Neural crest cell (in vitro differentiated cells): ENCODE measurements around the gene PRR5. TPM values are rescaled to one million over a fixed set of nuclear protein-coding genes. Genes with fewer than 3 reads are reported as not detected.

Experiments
- DNase-seq: peaks from one replicate; pipeline ENCODE4 v3.0.0; 2021; ENCODE audit warnings: low read depth, mixed read lengths, low spot score
- H3K27ac Mint-ChIP-seq: one replicate; pipeline ENCODE4 v1.8.0; 2021; ENCODE audit warnings: mild to moderate bottlenecking, mixed read lengths; ENCODE audit not compliant: unreplicated experiment
- H3K27me3 Mint-ChIP-seq: 2 replicates; pipeline ENCODE4 v1.8.0; 2021; ENCODE audit warnings: low read depth, mild to moderate bottlenecking, mixed read lengths
- H3K36me3 Mint-ChIP-seq: 2 replicates; pipeline ENCODE4 v1.8.0; 2021; ENCODE audit warnings: low read depth, mild to moderate bottlenecking, mixed read lengths
- H3K4me1 Mint-ChIP-seq: 2 replicates; pipeline ENCODE4 v1.8.0; 2021; ENCODE audit warnings: mixed read lengths
- H3K4me3 Mint-ChIP-seq: one replicate; pipeline ENCODE4 v1.8.0; 2021; ENCODE audit warnings: mild to moderate bottlenecking, mixed read lengths
- H3K9me3 Mint-ChIP-seq: 2 replicates; pipeline ENCODE4 v1.8.0; 2021; ENCODE audit warnings: mixed read lengths
- CTCF ChIP-seq: fragments of 200-600 bp; sonication (generic); conservative IDR thresholded peaks from 2 replicates; pipeline ENCODE4 v1.5.0; 2021; ENCODE audit warnings: antibody characterized with exemption, mild to moderate bottlenecking
- total RNA-seq: library from RNA; stranded (reverse); gene quantifications from 2 replicates; pipeline ENCODE4 v1.2.1, GENCODE V29; 2021

The PRR5 gene
- total RNA-seq, 1 donor from 2014 or later = 11.9 TPM

GRCh38 chr22:44760476-44760875 lies 58.5 kb downstream of the PRR5 start:
- TF ChIP-seq CTCF = no peak
- no peaks in the 10 kb centered on the region for H3K9me3 Mint-ChIP-seq
- no peak for DNase-seq
- H3K36me3 Mint-ChIP-seq = no peaks in the 10 kb centered on the region
- H3K4me3 Mint-ChIP-seq = no peak overlapping the region
- H3K27me3 Mint-ChIP-seq = peaks cover 21% of the 10 kb centered on the region
- no peaks in the 10 kb centered on the region for H3K4me1 Mint-ChIP-seq
- H3K27ac Mint-ChIP-seq = no peak overlapping the region

GRCh38 chr22:44761025-44761424 lies 59.0 kb downstream of the PRR5 start:
- no peak overlapping the region for H3K27ac Mint-ChIP-seq

GRCh38 chr22:44764373-44764772 lies 62.4 kb downstream of the PRR5 start:
- Mint-ChIP-seq H3K4me3 (no peak overlapping the region), H3K36me3 (no peaks in the 10 kb centered on the region), H3K4me1 (no peaks in the 10 kb centered on the region), H3K27ac (no peak overlapping the region), H3K27me3 (peaks cover 3% of the 10 kb centered on the region), H3K9me3 (no peaks in the 10 kb centered on the region)
- DNase-seq = no peak
- TF ChIP-seq CTCF = no peak

More at GRCh38 chr22:44761025-44761424, 59.0 kb downstream of the PRR5 start:
- no peak for DNase-seq
- H3K4me1 Mint-ChIP-seq = no peaks in the 10 kb centered on the region
- H3K36me3 Mint-ChIP-seq = no peaks in the 10 kb centered on the region
- peaks cover 16% of the 10 kb centered on the region for H3K27me3 Mint-ChIP-seq
- TF ChIP-seq CTCF = no peak
- no peak overlapping the region for H3K4me3 Mint-ChIP-seq
- H3K9me3 Mint-ChIP-seq = no peaks in the 10 kb centered on the region

GRCh38 chr22:44764974-44765373 lies 63.0 kb downstream of the PRR5 start:
- peaks cover 3% of the 10 kb centered on the region for H3K27me3 Mint-ChIP-seq
- no peak for TF ChIP-seq CTCF
- no peak for DNase-seq
- H3K36me3 Mint-ChIP-seq = no peaks in the 10 kb centered on the region
- H3K4me1 Mint-ChIP-seq = no peaks in the 10 kb centered on the region
- no peaks in the 10 kb centered on the region for H3K9me3 Mint-ChIP-seq
- no peak overlapping the region for H3K27ac Mint-ChIP-seq
- no peak overlapping the region for H3K4me3 Mint-ChIP-seq

- DNase-seq = no peak
- no peak overlapping the region for H3K27ac Mint-ChIP-seq
These were observed 63.7 kb downstream of the PRR5 start for GRCh38 chr22:44765571-44766285.

More at GRCh38 chr22:44765571-44766285, 63.7 kb downstream of the PRR5 start:
- no peak overlapping the region for H3K4me3 Mint-ChIP-seq
- TF ChIP-seq CTCF = no peak
- H3K4me1 Mint-ChIP-seq = no peaks in the 10 kb centered on the region
- peaks cover 2% of the 10 kb centered on the region for H3K9me3 Mint-ChIP-seq
- peaks cover 3% of the 10 kb centered on the region for H3K27me3 Mint-ChIP-seq
- H3K36me3 Mint-ChIP-seq = no peaks in the 10 kb centered on the region
